ENCODE data around the gene HLA-G. TPM values are rescaled to one million over a fixed set of nuclear protein-coding genes. Genes with fewer than 3 reads are reported as not detected.
"Not testable (repeated sequence)": the region's sequence is repeated elsewhere in the genome, so short reads cannot be mapped to it uniquely, and the experiment has no call there.

HLA-G gene
- total RNA-seq = 1 to 10 TPM; 2.9 to 4.6 TPM

DNA sequence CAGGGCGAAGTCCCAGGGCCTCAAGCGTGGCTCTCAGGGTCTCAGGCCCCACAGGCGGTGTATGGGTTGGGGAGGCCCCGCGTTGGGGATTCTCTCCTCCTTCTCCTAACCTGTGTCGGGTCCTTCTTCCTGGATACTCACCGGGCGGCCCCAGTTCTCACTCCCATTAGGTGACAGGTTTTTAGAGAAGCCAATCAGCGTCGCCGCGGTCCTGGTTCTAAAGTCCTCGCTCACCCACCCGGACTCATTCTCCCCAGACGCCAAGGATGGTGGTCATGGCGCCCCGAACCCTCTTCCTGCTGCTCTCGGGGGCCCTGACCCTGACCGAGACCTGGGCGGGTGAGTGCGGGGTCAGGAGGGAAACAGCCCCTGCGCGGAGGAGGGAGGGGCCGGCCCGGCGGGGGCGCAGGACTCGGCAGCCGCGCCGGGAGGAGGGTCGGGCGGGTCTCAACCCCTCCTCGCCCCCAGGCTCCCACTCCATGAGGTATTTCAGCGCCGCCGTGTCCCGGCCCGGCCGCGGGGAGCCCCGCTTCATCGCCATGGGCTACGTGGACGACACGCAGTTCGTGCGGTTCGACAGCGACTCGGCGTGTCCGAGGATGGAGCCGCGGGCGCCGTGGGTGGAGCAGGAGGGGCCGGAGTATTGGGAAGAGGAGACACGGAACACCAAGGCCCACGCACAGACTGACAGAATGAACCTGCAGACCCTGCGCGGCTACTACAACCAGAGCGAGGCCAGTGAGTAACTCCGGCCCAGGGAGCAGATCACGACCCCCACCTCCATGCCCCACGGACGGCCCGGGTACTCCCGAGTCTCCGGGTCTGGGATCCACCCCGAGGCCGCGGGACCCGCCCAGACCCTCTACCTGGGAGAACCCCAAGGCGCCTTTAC is at the start of gene HLA-G:
Gene HLA-G, plus strand, starts transcription at position 247 of the 892 bp plus-strand sequence. Its CDS starts 20 bp downstream, at position 267.
- POLR2A ChIA-PET = no interaction called here
- Mint-ChIP-seq H3K4me1 (ENCODE audit: low read depth) (peaks cover 6% of the 10 kb centered on the region), H3K27ac (no peak within 1 kb of the TSS), H3K36me3 (ENCODE audit: low read depth) (no peaks in the 10 kb centered on the region), H3K9me3 (ENCODE audit: insufficient read depth) (no peaks in the 10 kb centered on the region), H3K27me3 (ENCODE audit: low read depth) (peaks cover 76% of the 10 kb centered on the region), H3K4me3 (peak within 1 kb of the TSS; percentile 26)
- DNase-seq (no peak), ATAC-seq (peak; percentile 29)
- CTCF ChIA-PET = no interaction called here

DNA sequence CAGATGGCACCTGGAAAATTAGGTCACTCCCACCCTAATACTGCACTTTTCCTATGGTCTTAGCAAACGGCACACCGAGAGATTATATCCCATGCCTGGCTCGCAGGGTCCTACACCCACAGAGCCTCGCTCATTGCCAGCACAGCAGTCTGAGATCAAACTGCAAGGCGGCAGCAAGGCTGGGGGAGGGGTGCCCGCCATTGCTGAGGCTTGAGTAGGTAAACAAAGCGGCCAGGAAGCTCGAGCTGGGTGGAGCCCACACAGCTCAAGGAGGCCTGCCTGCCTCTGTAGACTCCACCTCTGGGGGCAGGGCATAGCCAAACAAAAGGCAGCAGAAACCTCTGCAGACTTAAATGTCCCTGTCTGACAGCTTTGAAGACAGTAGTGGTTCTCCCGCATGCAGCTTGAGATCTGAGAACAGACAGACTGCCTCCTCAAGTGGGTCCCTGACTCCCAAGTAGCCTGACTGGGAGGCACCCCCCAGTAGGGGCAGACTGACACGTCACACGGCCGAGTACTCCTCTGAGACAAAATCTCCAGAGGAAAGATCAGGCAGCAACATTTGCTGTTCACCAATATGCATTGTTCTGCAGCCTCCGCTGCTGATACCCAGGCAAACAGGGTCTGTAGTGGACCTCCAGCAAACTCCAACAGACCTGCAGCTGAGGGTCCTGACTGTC is 47.5 kb upstream of the HLA-G start:
- H3K27ac Mint-ChIP-seq; H3K36me3 Mint-ChIP-seq (ENCODE audit: low read depth); H3K9me3 Mint-ChIP-seq (ENCODE audit: insufficient read depth); CTCF ChIA-PET; DNase-seq; H3K4me3 Mint-ChIP-seq; H3K4me1 Mint-ChIP-seq (ENCODE audit: low read depth); POLR2A ChIA-PET; ATAC-seq: not testable (repeated sequence)
- peaks cover 42% of the 10 kb centered on the region for H3K27me3 Mint-ChIP-seq (ENCODE audit: low read depth)

GRCh38 chr6:29789176-29789575 is 38.4 kb upstream of the HLA-G start:
- Mint-ChIP-seq H3K27ac (no peak overlapping the region), H3K9me3 (ENCODE audit: insufficient read depth) (peaks cover 9% of the 10 kb centered on the region), H3K27me3 (ENCODE audit: low read depth) (peaks cover 61% of the 10 kb centered on the region), H3K4me3 (no peak overlapping the region), H3K4me1 (ENCODE audit: low read depth) (peaks cover 15% of the 10 kb centered on the region), H3K36me3 (ENCODE audit: low read depth) (peaks cover 7% of the 10 kb centered on the region)
- no peak for ATAC-seq
- CTCF ChIA-PET = no interaction called here
- DNase-seq = no peak
- POLR2A ChIA-PET = no interaction called here

DNA sequence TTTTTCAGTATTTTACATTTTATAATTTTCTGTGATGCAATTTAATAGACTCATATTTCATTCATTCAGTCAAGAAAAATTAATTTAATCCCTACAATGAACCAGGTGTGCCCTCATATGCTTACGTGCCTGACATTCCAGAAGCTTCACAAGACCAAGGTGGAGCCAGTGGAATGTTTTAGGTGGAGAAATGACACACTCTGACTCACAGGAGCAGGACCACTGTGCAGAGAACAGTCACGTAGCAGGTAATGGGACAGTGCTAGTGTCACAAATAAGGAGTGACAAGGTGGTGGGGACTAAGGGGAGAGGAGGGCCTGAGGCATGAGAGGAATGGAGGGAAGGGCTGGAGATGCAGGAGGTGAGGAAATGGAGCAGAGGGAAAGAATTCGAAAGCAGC is 37.0 kb upstream of the HLA-G start:
- CTCF ChIA-PET = no interaction called here
- POLR2A ChIA-PET = interaction anchor here (1.6 kb wide), 1 partner anchor 151 kb away, joined by 6 read pairs; the partner anchor contains the start of gene HLA-A
- Mint-ChIP-seq H3K4me1 (ENCODE audit: low read depth) (peaks cover 15% of the 10 kb centered on the region), H3K4me3 (no peak overlapping the region), H3K36me3 (ENCODE audit: low read depth) (peaks cover 7% of the 10 kb centered on the region), H3K27me3 (ENCODE audit: low read depth) (peaks cover 60% of the 10 kb centered on the region), H3K27ac (no peak overlapping the region), H3K9me3 (ENCODE audit: insufficient read depth) (peaks cover 9% of the 10 kb centered on the region)
- DNase-seq (no peak), ATAC-seq (no peak)

DNA sequence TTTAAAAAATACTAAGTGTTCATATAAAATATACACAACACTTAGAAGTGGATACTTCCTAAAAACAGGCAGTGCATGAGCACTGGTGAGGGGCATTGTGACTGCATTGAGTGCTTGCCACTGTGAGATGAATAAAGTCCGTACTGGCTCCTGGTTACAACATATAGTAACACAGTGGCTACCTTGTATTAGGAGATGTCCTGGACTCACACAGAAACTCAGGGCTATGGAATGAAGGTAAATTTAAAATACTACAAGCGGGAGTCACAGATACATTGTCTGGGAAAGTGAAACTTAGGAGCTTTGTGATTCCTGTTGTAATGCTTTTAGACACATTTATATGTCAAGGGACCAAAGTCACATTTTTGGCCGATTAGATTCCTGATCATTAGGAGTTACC is 36.5 kb upstream of the HLA-G start:
- H3K4me3 Mint-ChIP-seq = peak overlapping the region; percentile 70
- peaks cover 15% of the 10 kb centered on the region for H3K4me1 Mint-ChIP-seq (ENCODE audit: low read depth)
- H3K27me3 Mint-ChIP-seq (ENCODE audit: low read depth) = peaks cover 64% of the 10 kb centered on the region
- peaks cover 9% of the 10 kb centered on the region for H3K9me3 Mint-ChIP-seq (ENCODE audit: insufficient read depth)
- H3K27ac Mint-ChIP-seq = no peak overlapping the region
- ATAC-seq (no peak), DNase-seq (no peak)
- POLR2A ChIA-PET = interaction anchor here (1.6 kb wide), 1 partner anchor 151 kb away, joined by 6 read pairs; the partner anchor contains the start of gene HLA-A
- peaks cover 7% of the 10 kb centered on the region for H3K36me3 Mint-ChIP-seq (ENCODE audit: low read depth)
- CTCF ChIA-PET = no interaction called here

GRCh38 chr6:29791786-29792122 is 35.9 kb upstream of the HLA-G start:
- no peak for DNase-seq
- Mint-ChIP-seq H3K27ac (no peak overlapping the region), H3K27me3 (ENCODE audit: low read depth) (peaks cover 67% of the 10 kb centered on the region), H3K36me3 (ENCODE audit: low read depth) (peaks cover 7% of the 10 kb centered on the region), H3K4me3 (peak overlapping the region; percentile 70), H3K4me1 (ENCODE audit: low read depth) (peaks cover 15% of the 10 kb centered on the region), H3K9me3 (ENCODE audit: insufficient read depth) (peaks cover 9% of the 10 kb centered on the region)
- ChIA-PET POLR2A (interaction anchor here (1.6 kb wide), 1 partner anchor 150 kb away, joined by 6 read pairs; the partner anchor contains the start of gene HLA-A), CTCF (no interaction called here)
- no peak for ATAC-seq

GRCh38 chr6:29792123-29793035 is 35.2 kb upstream of the HLA-G start:
- Mint-ChIP-seq H3K9me3 (ENCODE audit: insufficient read depth) (peaks cover 9% of the 10 kb centered on the region), H3K4me1 (ENCODE audit: low read depth) (peaks cover 15% of the 10 kb centered on the region), H3K27ac (no peak overlapping the region), H3K4me3 (peak overlapping the region; percentile 70), H3K36me3 (ENCODE audit: low read depth) (peaks cover 5% of the 10 kb centered on the region), H3K27me3 (ENCODE audit: low read depth) (peaks cover 65% of the 10 kb centered on the region)
- ChIA-PET CTCF (no interaction called here), POLR2A (interaction anchor here (0.7 to 1.6 kb wide), 2 partner anchors 52 to 149 kb away, joined by 3 to 6 read pairs; partner anchors contain the start of gene HLA-A)
- ATAC-seq = peak; percentile 91
- peak; percentile 67 for DNase-seq

DNA sequence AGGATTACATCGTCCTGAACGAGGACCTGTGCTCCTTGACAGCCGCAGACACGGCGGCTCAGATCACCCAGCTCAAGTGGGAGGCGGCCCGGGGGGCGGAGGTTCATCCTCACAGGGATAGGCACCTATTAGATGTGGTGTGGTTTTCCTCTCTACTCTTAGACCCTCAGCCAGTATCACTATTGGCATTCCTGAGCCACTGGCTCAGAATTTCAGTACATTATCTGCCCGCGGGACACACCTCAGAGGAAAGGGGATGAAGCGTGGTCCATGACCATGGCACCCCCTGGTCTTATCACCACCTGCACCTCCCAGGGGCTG is 34.6 kb upstream of the HLA-G start:
- DNase-seq = no peak
- Mint-ChIP-seq H3K36me3 (ENCODE audit: low read depth) (peaks cover under 1% of the 10 kb centered on the region), H3K9me3 (ENCODE audit: insufficient read depth) (peaks cover 9% of the 10 kb centered on the region), H3K4me1 (ENCODE audit: low read depth) (peaks cover 15% of the 10 kb centered on the region), H3K4me3 (peak overlapping the region; percentile 70), H3K27me3 (ENCODE audit: low read depth) (peaks cover 66% of the 10 kb centered on the region), H3K27ac (no peak overlapping the region)
- ATAC-seq = no peak
- ChIA-PET POLR2A (interaction anchor here (0.7 kb wide), 1 partner anchor 52 kb away, joined by 3 read pairs; no protein-coding TSS in a partner anchor), CTCF (no interaction called here)

DNA sequence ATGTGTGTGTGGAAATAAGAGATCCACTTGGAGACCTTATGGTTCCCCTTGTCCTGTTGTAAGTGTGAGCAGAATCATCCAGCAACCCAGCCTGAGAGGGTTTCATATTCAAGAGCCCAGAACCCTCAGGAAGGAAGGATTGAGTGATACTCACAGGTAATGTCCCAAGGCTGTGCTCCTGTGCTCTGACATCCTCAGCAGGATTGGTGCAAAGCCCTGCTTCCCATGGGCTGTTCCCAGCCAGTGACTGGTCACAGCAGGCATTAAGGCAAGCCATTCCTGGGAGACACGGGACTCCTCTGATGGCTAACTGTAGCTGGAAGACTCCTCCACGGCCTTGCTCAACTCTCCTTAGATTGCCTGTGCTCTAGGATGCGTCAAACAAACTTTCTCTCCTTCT is 33.8 kb upstream of the HLA-G start:
- Mint-ChIP-seq H3K4me1 (ENCODE audit: low read depth) (peaks cover 15% of the 10 kb centered on the region), H3K9me3 (ENCODE audit: insufficient read depth) (peaks cover 5% of the 10 kb centered on the region), H3K36me3 (ENCODE audit: low read depth) (no peaks in the 10 kb centered on the region), H3K27me3 (ENCODE audit: low read depth) (peaks cover 65% of the 10 kb centered on the region), H3K4me3 (no peak overlapping the region), H3K27ac (no peak overlapping the region)
- POLR2A ChIA-PET = no interaction called here
- ATAC-seq (no peak), DNase-seq (no peak)
- CTCF ChIA-PET = interaction anchor here (0.8 to 1.1 kb wide), 2 partner anchors 40 to 140 kb away, joined by 3 to 4 read pairs; no protein-coding TSS in a partner anchor

DNA sequence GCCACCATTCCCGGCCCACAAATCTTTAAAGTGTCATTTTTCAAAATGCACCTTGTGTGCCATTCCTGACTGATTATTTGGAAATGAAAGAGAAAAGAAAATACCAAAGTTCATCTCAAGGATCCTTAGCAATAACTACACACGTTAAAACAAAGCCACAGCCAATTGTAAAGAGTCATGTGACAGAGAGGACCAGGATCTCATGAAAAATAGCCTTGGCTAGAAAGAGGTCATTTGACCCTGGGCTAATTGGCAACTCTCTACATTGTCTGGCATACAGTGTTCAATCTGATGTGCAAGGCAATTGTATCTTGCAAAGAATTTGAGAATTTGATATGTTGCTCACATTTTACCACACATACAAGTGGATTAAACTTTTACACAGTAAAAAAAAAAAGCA is 31.6 kb upstream of the HLA-G start:
- Mint-ChIP-seq H3K9me3 (ENCODE audit: insufficient read depth) (no peaks in the 10 kb centered on the region), H3K27ac (no peak overlapping the region), H3K4me3 (no peak overlapping the region), H3K4me1 (ENCODE audit: low read depth) (peaks cover 15% of the 10 kb centered on the region), H3K27me3 (ENCODE audit: low read depth) (peaks cover 51% of the 10 kb centered on the region), H3K36me3 (ENCODE audit: low read depth) (no peaks in the 10 kb centered on the region)
- DNase-seq (no peak), ATAC-seq (no peak)
- POLR2A ChIA-PET = no interaction called here
- CTCF ChIA-PET = no interaction called here

- H3K4me3 Mint-ChIP-seq = no peak overlapping the region
- DNase-seq (no peak), ATAC-seq (no peak)
- H3K36me3 Mint-ChIP-seq (ENCODE audit: low read depth) = no peaks in the 10 kb centered on the region
- ChIA-PET CTCF (no interaction called here), POLR2A (no interaction called here)
- no peaks in the 10 kb centered on the region for H3K9me3 Mint-ChIP-seq (ENCODE audit: insufficient read depth)
- H3K27ac Mint-ChIP-seq = no peak overlapping the region
- H3K27me3 Mint-ChIP-seq (ENCODE audit: low read depth) = peaks cover 44% of the 10 kb centered on the region
- peaks cover 7% of the 10 kb centered on the region for H3K4me1 Mint-ChIP-seq (ENCODE audit: low read depth)
Measured at GRCh38 chr6:29797135-29797534, 30.5 kb upstream of the HLA-G start.
